Activated naive CD8-positive, alpha-beta T cell (primary cell): ENCODE results near the gene COL3A1.

Experiments
- H3K27ac Mint-ChIP-seq: one replicate; pipeline ENCODE4 v1.8.0; 2021; ENCODE audit warnings: mixed read lengths
- H3K27me3 Mint-ChIP-seq: one replicate; pipeline ENCODE4 v1.8.0; 2021; ENCODE audit warnings: mixed read lengths
- H3K36me3 Mint-ChIP-seq: one replicate; pipeline ENCODE4 v1.8.0; 2021; ENCODE audit warnings: mixed read lengths
- H3K4me1 Mint-ChIP-seq: one replicate; pipeline ENCODE4 v1.8.0; 2021; ENCODE audit warnings: low read depth, mixed read lengths
- H3K4me3 Mint-ChIP-seq: one replicate; pipeline ENCODE4 v1.8.0; 2021; ENCODE audit warnings: mild to moderate bottlenecking, mixed read lengths
- H3K9me3 Mint-ChIP-seq: one replicate; pipeline ENCODE4 v1.8.0; 2021; ENCODE audit warnings: low read depth, mixed read lengths

The COL3A1 gene

DNA sequence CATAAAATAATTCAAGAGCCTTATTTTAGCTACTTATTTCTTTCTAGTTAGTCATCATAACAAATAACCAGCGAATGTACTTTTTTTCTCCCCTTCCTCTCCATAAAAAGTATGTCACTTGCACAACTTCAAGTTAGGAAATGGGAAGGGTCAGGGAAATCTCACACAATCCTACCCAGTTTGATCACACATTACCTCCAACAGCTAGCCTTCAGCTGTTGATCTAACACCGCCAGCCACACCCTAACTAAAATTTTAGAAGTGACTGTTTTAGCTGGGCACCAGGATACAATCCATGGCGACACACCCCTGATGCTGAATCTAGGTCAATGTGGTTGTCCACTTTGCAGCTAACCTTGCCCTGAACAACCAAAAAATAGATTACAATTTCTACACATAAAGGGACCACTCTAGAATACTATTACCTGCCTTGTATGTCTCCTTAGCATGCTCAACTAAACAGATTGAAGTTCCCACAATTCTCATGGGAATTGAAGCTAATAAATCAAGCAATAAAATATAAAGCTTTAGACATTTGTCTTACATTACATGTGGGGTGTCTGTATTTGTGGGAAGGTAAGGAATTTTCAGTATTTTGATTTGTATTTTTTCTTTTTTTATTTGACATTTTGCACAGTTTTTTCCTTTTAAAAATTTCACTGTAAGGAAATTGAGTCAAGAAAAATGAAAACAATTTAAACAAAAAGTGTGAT, 7.3 kb upstream of the COL3A1 start:
- H3K27ac Mint-ChIP-seq = no peak overlapping the region
- H3K4me3 Mint-ChIP-seq = no peak overlapping the region
- peaks cover 2% of the 10 kb centered on the region for H3K27me3 Mint-ChIP-seq
- no peaks in the 10 kb centered on the region for H3K9me3 Mint-ChIP-seq
- H3K36me3 Mint-ChIP-seq = no peaks in the 10 kb centered on the region
- H3K4me1 Mint-ChIP-seq = no peaks in the 10 kb centered on the region

- peaks cover 2% of the 10 kb centered on the region for H3K27me3 Mint-ChIP-seq
- no peak overlapping the region for H3K27ac Mint-ChIP-seq
- no peak overlapping the region for H3K4me3 Mint-ChIP-seq
- no peaks in the 10 kb centered on the region for H3K36me3 Mint-ChIP-seq
- H3K4me1 Mint-ChIP-seq = no peaks in the 10 kb centered on the region
- H3K9me3 Mint-ChIP-seq = no peaks in the 10 kb centered on the region
These were observed 4.9 kb upstream of the COL3A1 start for GRCh38 chr2:188969236-188969635.

- Mint-ChIP-seq H3K4me1 (no peaks in the 10 kb centered on the region), H3K4me3 (no peak overlapping the region), H3K36me3 (no peaks in the 10 kb centered on the region), H3K27ac (no peak overlapping the region), H3K27me3 (peaks cover 2% of the 10 kb centered on the region), H3K9me3 (no peaks in the 10 kb centered on the region)
These were observed 4.5 kb upstream of the COL3A1 start for GRCh38 chr2:188969651-188970050.

DNA sequence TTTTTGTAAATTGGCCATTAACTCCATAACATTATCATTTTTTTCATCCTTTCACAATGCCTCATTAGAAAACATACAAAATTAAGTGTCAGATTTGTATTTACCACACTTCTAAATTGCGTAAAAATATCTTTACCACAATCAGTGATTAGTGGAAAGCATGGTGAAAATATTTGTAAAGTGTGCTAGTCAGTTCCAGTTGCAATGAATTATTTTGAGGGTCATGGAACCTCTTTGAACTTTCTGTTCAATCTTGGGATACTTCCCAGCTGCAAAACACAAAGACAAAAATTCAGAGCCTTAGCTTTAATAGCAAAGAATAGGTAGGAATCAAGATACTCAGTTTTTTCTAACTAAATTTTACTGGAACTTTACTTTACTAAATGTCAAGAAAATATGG, 4.0 kb upstream of the COL3A1 start:
- Mint-ChIP-seq H3K9me3 (no peaks in the 10 kb centered on the region), H3K27me3 (peaks cover 2% of the 10 kb centered on the region), H3K36me3 (no peaks in the 10 kb centered on the region), H3K4me3 (no peak overlapping the region), H3K4me1 (no peaks in the 10 kb centered on the region), H3K27ac (no peak overlapping the region)

- Mint-ChIP-seq H3K9me3 (no peaks in the 10 kb centered on the region), H3K27me3 (peaks cover 2% of the 10 kb centered on the region), H3K36me3 (no peaks in the 10 kb centered on the region), H3K27ac (no peak overlapping the region), H3K4me3 (no peak overlapping the region), H3K4me1 (no peaks in the 10 kb centered on the region)
These were observed 2.7 kb upstream of the COL3A1 start for GRCh38 chr2:188971432-188971861.

DNA sequence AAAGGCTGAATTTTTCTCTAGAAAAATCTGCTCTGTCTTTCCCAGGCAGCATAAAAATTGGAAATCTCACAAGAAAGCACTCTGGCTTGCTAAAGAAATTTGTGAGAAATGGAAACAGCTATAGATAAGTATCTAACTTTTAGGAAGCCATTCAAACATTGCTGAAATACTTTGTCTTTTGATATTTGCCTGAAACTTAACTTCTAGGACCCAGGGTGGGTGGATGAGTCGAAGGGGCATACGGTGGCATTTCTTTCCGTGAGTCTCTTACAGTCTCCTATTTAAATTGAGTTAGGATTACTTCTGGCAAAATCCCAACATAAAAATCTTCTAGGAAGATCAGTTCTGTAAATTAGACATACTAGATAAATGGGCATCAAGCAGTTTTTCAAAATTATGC, 532 bp upstream of the COL3A1 start:
- Mint-ChIP-seq H3K27ac (no peak overlapping the region), H3K9me3 (no peaks in the 10 kb centered on the region), H3K36me3 (no peaks in the 10 kb centered on the region), H3K4me3 (no peak overlapping the region), H3K4me1 (peaks cover 4% of the 10 kb centered on the region), H3K27me3 (peaks cover 2% of the 10 kb centered on the region)

GRCh38 chr2:188975497-188976102, 1.4 kb downstream of the COL3A1 start:
- H3K27me3 Mint-ChIP-seq = peaks cover 2% of the 10 kb centered on the region
- H3K9me3 Mint-ChIP-seq = no peaks in the 10 kb centered on the region
- H3K4me3 Mint-ChIP-seq = no peak overlapping the region
- H3K36me3 Mint-ChIP-seq = no peaks in the 10 kb centered on the region
- no peak overlapping the region for H3K27ac Mint-ChIP-seq
- peaks cover 13% of the 10 kb centered on the region for H3K4me1 Mint-ChIP-seq

- Mint-ChIP-seq H3K4me1 (peaks cover 13% of the 10 kb centered on the region), H3K27me3 (no peaks in the 10 kb centered on the region), H3K27ac (no peak overlapping the region), H3K9me3 (no peaks in the 10 kb centered on the region), H3K4me3 (no peak overlapping the region), H3K36me3 (no peaks in the 10 kb centered on the region)
These were observed 2.5 kb downstream of the COL3A1 start for GRCh38 chr2:188976545-188977268.

DNA sequence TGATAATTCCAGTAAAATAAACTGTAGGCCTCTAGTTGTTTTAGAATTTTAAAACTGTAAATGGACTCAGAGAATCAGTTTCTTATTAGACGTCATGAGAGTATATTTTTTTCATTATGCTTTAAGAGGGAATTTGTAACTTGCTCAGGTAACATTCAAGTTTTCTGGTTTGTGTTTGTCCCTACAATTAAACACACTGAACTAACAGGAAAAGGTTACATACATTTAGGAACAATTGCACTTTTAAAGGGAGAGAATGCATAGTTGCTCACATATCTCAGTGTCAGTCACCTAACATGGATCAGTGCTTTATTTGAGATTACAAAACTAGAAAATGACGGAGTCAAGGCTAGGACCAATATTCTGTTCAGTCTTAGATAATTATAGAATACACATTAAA, 3.1 kb downstream of the COL3A1 start:
- Mint-ChIP-seq H3K9me3 (no peaks in the 10 kb centered on the region), H3K4me1 (peaks cover 13% of the 10 kb centered on the region), H3K4me3 (no peak overlapping the region), H3K27me3 (no peaks in the 10 kb centered on the region), H3K27ac (no peak overlapping the region), H3K36me3 (no peaks in the 10 kb centered on the region)

DNA sequence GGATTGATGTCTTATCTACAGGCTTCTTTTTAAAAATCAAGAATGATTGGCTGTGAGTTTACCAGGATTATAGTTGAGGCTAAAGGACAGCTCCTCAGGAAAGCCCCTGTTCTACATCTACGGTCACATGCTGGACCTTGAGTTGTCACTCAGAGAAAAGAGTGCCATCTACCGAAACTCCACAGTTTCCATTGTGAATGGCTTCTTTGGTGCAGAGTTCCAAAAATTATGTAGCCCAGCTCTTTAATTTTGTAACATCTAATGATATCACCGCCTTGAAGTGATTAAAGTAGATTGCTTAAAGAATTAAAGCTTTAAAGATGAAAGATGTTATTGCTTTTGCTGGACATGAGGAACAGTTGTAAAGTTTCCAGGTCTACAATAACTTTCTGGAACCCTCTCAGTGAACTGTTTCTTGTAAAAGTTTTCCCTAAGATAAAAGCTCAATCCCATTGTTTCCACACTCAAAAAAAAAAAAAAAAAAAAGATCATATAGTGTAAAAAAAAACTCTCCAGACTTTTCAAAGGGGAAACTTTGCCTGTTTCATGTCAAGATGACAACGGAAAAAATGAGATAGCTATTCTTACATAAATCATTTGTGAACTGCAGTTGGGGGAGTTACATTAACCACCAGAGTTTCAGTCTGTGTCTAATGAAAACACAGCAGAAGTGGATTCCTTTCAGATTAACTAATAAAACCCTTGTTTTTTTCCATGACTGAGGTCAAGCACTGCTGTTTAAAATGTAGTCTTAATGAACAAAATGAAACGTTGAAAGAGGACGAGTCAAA, 4.3 kb downstream of the COL3A1 start:
- Mint-ChIP-seq H3K27ac (peak overlapping the region; percentile 92), H3K4me1 (peaks cover 13% of the 10 kb centered on the region), H3K36me3 (no peaks in the 10 kb centered on the region), H3K4me3 (peak overlapping the region; percentile 44), H3K9me3 (no peaks in the 10 kb centered on the region), H3K27me3 (no peaks in the 10 kb centered on the region)

- H3K27ac Mint-ChIP-seq = peak overlapping the region; percentile 92
- no peaks in the 10 kb centered on the region for H3K9me3 Mint-ChIP-seq
- no peaks in the 10 kb centered on the region for H3K27me3 Mint-ChIP-seq
- peak overlapping the region; percentile 44 for H3K4me3 Mint-ChIP-seq
- H3K36me3 Mint-ChIP-seq = no peaks in the 10 kb centered on the region
- peaks cover 13% of the 10 kb centered on the region for H3K4me1 Mint-ChIP-seq
These were observed 5.3 kb downstream of the COL3A1 start for GRCh38 chr2:188979187-188980114.

DNA sequence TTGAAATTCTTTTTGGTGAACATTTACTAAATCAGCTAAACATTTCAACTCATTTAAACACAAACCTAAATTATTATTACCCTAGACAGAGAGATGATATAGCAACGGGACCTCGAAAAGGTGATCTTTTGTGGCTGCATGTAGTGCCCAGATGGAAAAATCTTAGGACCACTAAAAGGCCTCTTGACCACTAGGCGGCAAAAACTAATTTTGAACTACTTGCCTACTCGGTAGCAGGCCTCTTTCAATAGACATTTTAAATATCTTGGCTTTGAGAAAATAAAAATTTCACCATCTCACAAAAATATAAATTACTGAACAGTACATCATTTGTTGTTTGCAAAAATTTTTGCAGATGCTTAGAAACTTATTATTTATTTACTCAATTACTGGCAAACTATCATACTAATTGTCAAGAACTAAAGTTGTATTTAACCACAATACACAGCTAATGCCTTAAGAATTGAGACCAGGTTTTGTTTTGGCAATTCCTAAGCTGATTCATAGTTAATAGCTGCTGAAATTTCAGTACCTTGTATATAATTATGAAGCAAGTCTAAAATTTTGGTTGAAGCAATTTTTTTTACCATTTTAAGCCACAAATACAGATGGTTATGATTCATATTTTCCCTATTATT, 9.4 kb downstream of the COL3A1 start:
- H3K27me3 Mint-ChIP-seq = no peaks in the 10 kb centered on the region
- peaks cover 10% of the 10 kb centered on the region for H3K4me1 Mint-ChIP-seq
- H3K36me3 Mint-ChIP-seq = no peaks in the 10 kb centered on the region
- no peak overlapping the region for H3K4me3 Mint-ChIP-seq
- H3K9me3 Mint-ChIP-seq = no peaks in the 10 kb centered on the region
- H3K27ac Mint-ChIP-seq = no peak overlapping the region

- H3K9me3 Mint-ChIP-seq = no peaks in the 10 kb centered on the region
- H3K4me3 Mint-ChIP-seq = no peak overlapping the region
- H3K4me1 Mint-ChIP-seq = peaks cover 5% of the 10 kb centered on the region
- no peaks in the 10 kb centered on the region for H3K36me3 Mint-ChIP-seq
- no peak overlapping the region for H3K27ac Mint-ChIP-seq
- no peaks in the 10 kb centered on the region for H3K27me3 Mint-ChIP-seq
These were observed 9.9 kb downstream of the COL3A1 start for GRCh38 chr2:188984065-188984491.

DNA sequence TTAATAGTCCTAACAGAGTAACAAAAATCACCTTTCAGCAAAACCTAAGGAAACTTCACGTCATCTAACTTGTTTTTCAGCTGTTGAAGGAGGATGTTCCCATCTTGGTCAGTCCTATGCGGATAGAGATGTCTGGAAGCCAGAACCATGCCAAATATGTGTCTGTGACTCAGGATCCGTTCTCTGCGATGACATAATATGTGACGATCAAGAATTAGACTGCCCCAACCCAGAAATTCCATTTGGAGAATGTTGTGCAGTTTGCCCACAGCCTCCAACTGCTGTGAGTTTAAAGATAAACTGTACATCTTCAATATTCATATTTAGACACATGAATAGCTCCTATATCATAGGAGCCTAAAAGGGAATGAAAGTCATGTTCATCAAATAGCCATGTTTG, 10.5 kb downstream of the COL3A1 start:
- no peak overlapping the region for H3K27ac Mint-ChIP-seq
- H3K4me1 Mint-ChIP-seq = no peaks in the 10 kb centered on the region
- no peaks in the 10 kb centered on the region for H3K27me3 Mint-ChIP-seq
- no peaks in the 10 kb centered on the region for H3K9me3 Mint-ChIP-seq
- H3K36me3 Mint-ChIP-seq = no peaks in the 10 kb centered on the region
- H3K4me3 Mint-ChIP-seq = no peak overlapping the region
